ENCODE data around the gene SPOPL. TPM values are rescaled to one million over a fixed set of nuclear protein-coding genes. Genes with fewer than 3 reads are reported as not detected.

SPOPL gene
- total and polyA plus RNA-seq, 2 of the 4 experiments (the other 2 are of a cell fraction), result 4.8 to 20.3 TPM

DNA sequence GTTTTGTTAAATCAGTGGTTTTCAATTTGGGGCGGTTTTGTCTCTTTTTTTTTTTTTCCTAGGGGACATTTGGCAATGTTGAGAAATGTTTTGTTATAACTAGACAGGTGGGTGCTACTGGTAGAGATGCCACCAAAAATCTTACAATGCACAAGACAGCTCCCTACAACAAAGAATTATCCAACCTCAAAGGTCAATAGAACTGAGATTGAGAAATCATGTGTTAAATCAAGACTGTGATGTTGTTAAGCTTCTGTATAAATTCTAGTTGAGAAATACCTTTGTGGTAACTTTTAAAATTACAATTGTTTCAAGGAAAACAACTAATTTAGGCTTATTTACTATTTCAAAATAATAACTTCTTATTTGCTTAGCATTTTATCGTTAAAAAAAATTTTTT lies 9.4 kb upstream of the SPOPL start (continued):
- TF ChIP-seq, protein P1, sequence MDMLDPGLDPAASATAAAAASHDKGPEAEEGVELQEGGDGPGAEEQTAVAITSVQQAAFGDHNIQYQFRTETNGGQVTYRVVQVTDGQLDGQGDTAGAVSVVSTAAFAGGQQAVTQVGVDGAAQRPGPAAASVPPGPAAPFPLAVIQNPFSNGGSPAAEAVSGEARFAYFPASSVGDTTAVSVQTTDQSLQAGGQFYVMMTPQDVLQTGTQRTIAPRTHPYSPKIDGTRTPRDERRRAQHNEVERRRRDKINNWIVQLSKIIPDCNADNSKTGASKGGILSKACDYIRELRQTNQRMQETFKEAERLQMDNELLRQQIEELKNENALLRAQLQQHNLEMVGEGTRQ (IDR thresholded peaks at IDR 0.05; ENCODE audit: low read depth, low read length), result no peak

DNA sequence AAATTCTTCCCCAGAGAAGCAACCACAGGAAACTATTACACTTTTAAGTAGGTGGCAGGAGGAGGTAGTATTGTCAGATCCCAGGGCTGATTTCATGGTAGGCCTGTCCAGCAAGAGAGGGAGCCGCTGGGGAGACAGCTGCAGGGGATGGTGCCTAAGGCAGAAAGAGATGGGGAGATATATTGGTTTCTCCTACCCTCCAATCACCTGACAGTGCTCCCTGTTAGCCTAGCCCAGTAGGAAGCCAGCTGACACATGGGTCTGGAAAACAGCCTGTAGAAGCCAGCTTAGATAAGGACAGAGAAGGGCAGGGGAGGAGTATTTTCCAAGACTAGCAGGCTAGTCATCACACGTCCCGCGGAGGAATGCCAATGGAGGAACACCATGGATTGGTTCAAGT lies 8.2 kb upstream of the SPOPL start:
- no peak overlapping the region for H3K18ac ChIP-seq (ENCODE audit: low read depth, low read length)
- ChIA-PET POLR2A (ENCODE audit: unreplicated experiment) (no interaction called here), CTCF (no interaction called here)
- H3K4me1 ChIP-seq (ENCODE audit: control insufficient read depth, insufficient read depth, low read length), result no peaks in the 10 kb centered on the region
- H3K79me1 ChIP-seq (ENCODE audit: low read depth in 1 of 2, low read length in 2 of 2), result no peaks in the 10 kb centered on the region
- no peak overlapping the region for H2BK120ac ChIP-seq (ENCODE audit: low read depth, low read length)
- no peak overlapping the region for H2BK15ac ChIP-seq (ENCODE audit: low read depth, low read length)
- no peaks in the 10 kb centered on the region for H3K36me3 ChIP-seq (ENCODE audit: control insufficient read depth, insufficient read depth, low read length)
- ATAC-seq (ENCODE audit: low read depth) (no peak), DNase-seq (no peak)
- H2BK5ac ChIP-seq (ENCODE audit: low read depth, low read length, poor library complexity, severe bottlenecking), result no peak overlapping the region
- no peak overlapping the region for H2AK5ac ChIP-seq (ENCODE audit: low read depth, low read length)
- in situ Hi-C loops (cut with MboI; ENCODE audit: low sequenced_read_pairs) (no loop called here), dilution Hi-C loops (cut with HindIII; ENCODE audit: low sequenced_read_pairs, unreplicated experiment) (no loop called here), intact Hi-C loops (cut with micrococcal nuclease) (no loop called here)
- H4K5ac ChIP-seq (ENCODE audit: low read depth, low read length), result no peak overlapping the region
- no peak overlapping the region for H3K27ac ChIP-seq (ENCODE audit: insufficient read depth, low read length)
- H3K4me2 ChIP-seq (ENCODE audit: low read depth, low read length), result no peak overlapping the region
- H3K27me3 ChIP-seq (ENCODE audit: control insufficient read depth, insufficient read depth, low read length), result no peaks in the 10 kb centered on the region
- H2BK20ac ChIP-seq (ENCODE audit: low read depth, low read length), result no peak overlapping the region
- no peaks in the 10 kb centered on the region for H3K9me3 ChIP-seq (ENCODE audit: control insufficient read depth, insufficient read depth, low read length)
- no peak overlapping the region for H2AK9ac ChIP-seq (replicated peaks; ENCODE audit: low read depth, low read length, poor library complexity)
- BruUV-seq (replicated peaks), result no TSS peak
- no peak overlapping the region for H4K91ac ChIP-seq (ENCODE audit: insufficient read depth, low read depth, low read length)
- H4K20me1 ChIP-seq (ENCODE audit: insufficient read depth, low read length), result no peaks in the 10 kb centered on the region
- H3K56ac ChIP-seq (ENCODE audit: extremely low read depth, insufficient read depth, low read length), result no peak overlapping the region
- H3K14ac ChIP-seq (replicated peaks; ENCODE audit: low read depth, low read length), result no peak overlapping the region
- H3K9ac ChIP-seq (ENCODE audit: low read depth, low read length), result no peak overlapping the region
- H2AFZ ChIP-seq (replicated peaks; ENCODE audit: low read length, poor library complexity), result no peak overlapping the region
- H3K4me3 ChIP-seq (ENCODE audit: insufficient read depth, low read depth, low read length), result no peak overlapping the region
- H3K9me1 ChIP-seq (ENCODE audit: insufficient read depth, low read length), result no peaks in the 10 kb centered on the region; the same call in 1 of the 2 replicates
- no peak overlapping the region for H4K8ac ChIP-seq (ENCODE audit: low read depth in 2 of 2, low read length in 2 of 2)
- no peak overlapping the region for H3K23ac ChIP-seq (ENCODE audit: low read depth, low read length)
- H3K4ac ChIP-seq (ENCODE audit: low read depth, low read length), result no peak overlapping the region
- WGBS, 2 experiments (ENCODE audit: extremely low coverage in 2 of 2, insufficient read length in 1 of 2), result no CpG with 5 or more reads among the region's 4 CpGs
- TF ChIP-seq RAD21 (IDR thresholded peaks at IDR 0.05; ENCODE audit: low read length), result no peak
- TF ChIP-seq NFE2L2 (IDR thresholded peaks at IDR 0.05; ENCODE audit: low read depth, low read length), result no peak
- no peak for TF ChIP-seq CEBPB (IDR thresholded peaks at IDR 0.05; ENCODE audit: low read depth, low read length)
- no peak for TF ChIP-seq CTCF (conservative IDR thresholded peaks at IDR 0.05; ENCODE audit: low read depth, low read length)
- TF ChIP-seq CHD1 (IDR thresholded peaks at IDR 0.05; ENCODE audit: low read depth, low read length), result no peak
- no peak for TF ChIP-seq ELK1 (IDR thresholded peaks at IDR 0.05; ENCODE audit: borderline replicate concordance, low read depth, low read length)
- no peak for TF ChIP-seq BHLHE40 (IDR thresholded peaks at IDR 0.05; ENCODE audit: low read depth, low read length)
- no peak for TF ChIP-seq RCOR1 (IDR thresholded peaks at IDR 0.05; ENCODE audit: insufficient replicate concordance, low read length)
- no peak for TF ChIP-seq MAFK (IDR thresholded peaks at IDR 0.05; ENCODE audit: low read depth, low read length)
- no peak for TF ChIP-seq MAZ (IDR thresholded peaks at IDR 0.05; ENCODE audit: borderline replicate concordance, low read depth, low read length)
- no peak for TF ChIP-seq MXI1 (IDR thresholded peaks at IDR 0.05; ENCODE audit: borderline replicate concordance, low read depth, low read length)
- TF ChIP-seq POLR2A (IDR thresholded peaks at IDR 0.05; ENCODE audit: low read depth, low read length), result no peak
- TF ChIP-seq FOS (IDR thresholded peaks at IDR 0.05; ENCODE audit: low read depth, low read length), result no peak
- TF ChIP-seq RFX5 (IDR thresholded peaks at IDR 0.05; ENCODE audit: low read depth, low read length), result no peak
- no peak for TF ChIP-seq SMC3 (IDR thresholded peaks at IDR 0.05; ENCODE audit: low read depth, low read length)
